HG03066 (cell line): ENCODE results near the gene ALPL.

ENCODE experiments used
- ATAC-seq: cut with Tn5 transposase; IDR thresholded peaks from one replicate; pipeline ENCODE4 v1.9.1; 2021; ENCODE audit warnings: low read depth; ENCODE audit not compliant: unreplicated experiment

ALPL gene

GRCh38 chr1:21525340-21525717 is 16.1 kb downstream of the ALPL start:
- ATAC-seq: no peak

- no peak for ATAC-seq
Observed at GRCh38 chr1:21526441-21526840, 17.2 kb downstream of the ALPL start.

- ATAC-seq: no peak
Observed at GRCh38 chr1:21530368-21531016, 21.3 kb downstream of the ALPL start.

GRCh38 chr1:21531241-21531640 is 22.0 kb downstream of the ALPL start:
- ATAC-seq: no peak

GRCh38 chr1:21532496-21532895 is 23.3 kb downstream of the ALPL start:
- ATAC-seq: no peak

GRCh38 chr1:21532992-21533534 is 23.8 kb downstream of the ALPL start:
- ATAC-seq: no peak

GRCh38 chr1:21534146-21534545 is 24.9 kb downstream of the ALPL start:
- ATAC-seq: no peak

- ATAC-seq: no peak
Observed at GRCh38 chr1:21534674-21535378, 25.6 kb downstream of the ALPL start.

GRCh38 chr1:21536218-21536617 is 27.0 kb downstream of the ALPL start:
- ATAC-seq: no peak

GRCh38 chr1:21537511-21537931 is 28.3 kb downstream of the ALPL start:
- ATAC-seq: no peak

GRCh38 chr1:21537932-21538630 is 28.9 kb downstream of the ALPL start:
- no peak for ATAC-seq

- no peak for ATAC-seq
Observed at GRCh38 chr1:21539933-21540332, 30.7 kb downstream of the ALPL start.

- ATAC-seq: no peak
Observed at GRCh38 chr1:21541329-21541728, 32.1 kb downstream of the ALPL start.

- ATAC-seq: no peak
Observed at GRCh38 chr1:21541835-21542234, 32.6 kb downstream of the ALPL start.

- ATAC-seq: no peak
Observed at GRCh38 chr1:21543598-21543997, 34.4 kb downstream of the ALPL start.

GRCh38 chr1:21544095-21544494 is 34.9 kb downstream of the ALPL start:
- ATAC-seq: no peak

GRCh38 chr1:21546122-21546825 is 37.1 kb downstream of the ALPL start:
- no peak for ATAC-seq

GRCh38 chr1:21547876-21548275 is 38.7 kb downstream of the ALPL start:
- no peak for ATAC-seq

- ATAC-seq: no peak
Observed at GRCh38 chr1:21550097-21550496, 40.9 kb downstream of the ALPL start.

- ATAC-seq: no peak
Observed at GRCh38 chr1:21550866-21551475, 41.7 kb downstream of the ALPL start.
